OCI-LY3 (cell line): Measurements from ENCODE around the gene MATN1.

Source experiments
- EZH2phosphoT487 ChIP-seq: fragments of 200-600 bp; shearing (Covaris generic); IDR thresholded peaks from 2 replicates; pipeline ENCODE4 v1.6.1; 2018; ENCODE audit warnings: antibody characterized with exemption, mixed run types, low read depth
- TF ChIP-seq, protein P1 (sequence below): fragments of 200-600, 300-600 bp; sonication (generic); IDR thresholded peaks from 2 replicates; pipeline ENCODE4 v1.5.1; 2014; ENCODE audit warnings: antibody characterized with exemption, low read length, low read depth

DNA sequence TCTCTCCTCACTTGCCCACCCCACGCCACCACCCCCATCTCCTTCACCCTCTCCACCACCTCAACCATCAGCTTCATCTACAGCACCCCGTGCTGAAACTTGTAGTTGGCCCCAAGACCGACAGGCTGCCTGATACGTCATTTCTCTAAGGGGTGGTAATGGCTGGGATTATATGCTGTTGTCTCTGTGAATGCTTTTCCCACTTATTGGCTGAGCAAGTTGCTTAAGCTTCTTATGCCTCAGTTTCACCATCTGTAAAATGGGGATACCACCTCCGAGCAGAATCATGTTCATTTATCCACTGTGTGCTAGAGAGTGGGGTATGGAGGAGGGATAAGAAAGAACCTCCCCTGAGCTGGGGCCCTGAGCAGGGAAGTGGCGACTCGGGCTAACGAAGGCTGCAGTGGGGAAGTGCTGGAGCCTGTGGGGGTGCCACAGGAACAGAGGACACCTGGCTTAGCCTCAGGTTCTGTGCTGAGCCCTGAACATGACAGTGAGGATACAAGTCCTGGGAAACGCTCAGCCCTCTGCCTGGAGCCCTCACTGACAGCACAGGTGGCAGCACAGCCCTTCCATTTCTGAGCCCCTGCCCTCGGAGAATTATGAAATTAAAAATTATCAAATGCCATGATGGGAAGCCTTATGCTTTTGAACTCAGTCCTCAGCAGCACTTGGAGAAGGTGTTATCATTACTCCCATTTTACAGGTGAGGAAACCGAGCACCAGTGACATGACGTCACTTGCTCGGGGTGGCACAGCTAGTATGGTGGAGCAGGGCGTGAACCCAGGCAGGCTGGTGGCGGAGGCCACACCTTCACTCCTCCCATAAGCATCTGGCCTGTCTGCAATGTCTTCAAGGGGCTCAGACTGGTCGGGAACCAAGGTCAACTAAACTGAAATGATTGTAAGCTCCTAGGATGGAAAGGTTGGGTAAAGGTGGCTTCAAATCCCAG is 2.8 kb downstream of the MATN1 start:
- TF ChIP-seq, protein P1, sequence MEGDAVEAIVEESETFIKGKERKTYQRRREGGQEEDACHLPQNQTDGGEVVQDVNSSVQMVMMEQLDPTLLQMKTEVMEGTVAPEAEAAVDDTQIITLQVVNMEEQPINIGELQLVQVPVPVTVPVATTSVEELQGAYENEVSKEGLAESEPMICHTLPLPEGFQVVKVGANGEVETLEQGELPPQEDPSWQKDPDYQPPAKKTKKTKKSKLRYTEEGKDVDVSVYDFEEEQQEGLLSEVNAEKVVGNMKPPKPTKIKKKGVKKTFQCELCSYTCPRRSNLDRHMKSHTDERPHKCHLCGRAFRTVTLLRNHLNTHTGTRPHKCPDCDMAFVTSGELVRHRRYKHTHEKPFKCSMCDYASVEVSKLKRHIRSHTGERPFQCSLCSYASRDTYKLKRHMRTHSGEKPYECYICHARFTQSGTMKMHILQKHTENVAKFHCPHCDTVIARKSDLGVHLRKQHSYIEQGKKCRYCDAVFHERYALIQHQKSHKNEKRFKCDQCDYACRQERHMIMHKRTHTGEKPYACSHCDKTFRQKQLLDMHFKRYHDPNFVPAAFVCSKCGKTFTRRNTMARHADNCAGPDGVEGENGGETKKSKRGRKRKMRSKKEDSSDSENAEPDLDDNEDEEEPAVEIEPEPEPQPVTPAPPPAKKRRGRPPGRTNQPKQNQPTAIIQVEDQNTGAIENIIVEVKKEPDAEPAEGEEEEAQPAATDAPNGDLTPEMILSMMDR, result no peak
- TF ChIP-seq EZH2phosphoT487, result no peak
